Measurements from ENCODE around the gene STX18. TPM values are rescaled to one million over a fixed set of nuclear protein-coding genes. Genes with fewer than 3 reads are reported as not detected.
A peak's percentile ranks its signal among the peaks of the same experiment; 100 is the strongest.

The STX18 gene
- total RNA-seq, 4 donors from 2014 or later: 17.8 to 25.4 (median 23.4) TPM

DNA sequence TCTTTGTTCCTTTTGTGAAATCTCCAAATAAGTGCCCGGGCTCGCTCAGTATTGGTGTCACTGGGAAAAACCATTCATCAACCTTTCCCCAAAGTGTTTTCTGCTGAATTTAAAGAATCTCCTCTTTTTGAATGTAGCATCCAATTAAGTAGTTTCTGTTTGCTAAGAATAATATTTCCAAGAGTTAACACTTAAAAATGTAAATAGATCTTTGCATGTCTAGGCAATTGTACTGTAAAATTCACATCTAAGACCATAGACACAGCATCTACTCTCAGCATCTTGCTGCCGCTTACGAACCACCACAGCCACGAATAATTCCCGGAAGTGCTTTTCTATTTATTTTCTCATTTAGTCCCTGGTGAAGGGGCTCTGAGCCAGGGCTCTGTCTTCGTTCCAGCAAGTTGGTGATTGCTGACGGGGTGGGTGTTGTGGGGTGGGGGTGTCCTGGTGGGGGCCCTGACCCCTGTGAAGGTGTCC, 153.5 kb downstream of the STX18 start:
- peaks cover 100% of the 10 kb centered on the region for H3K27me3 ChIP-seq

DNA sequence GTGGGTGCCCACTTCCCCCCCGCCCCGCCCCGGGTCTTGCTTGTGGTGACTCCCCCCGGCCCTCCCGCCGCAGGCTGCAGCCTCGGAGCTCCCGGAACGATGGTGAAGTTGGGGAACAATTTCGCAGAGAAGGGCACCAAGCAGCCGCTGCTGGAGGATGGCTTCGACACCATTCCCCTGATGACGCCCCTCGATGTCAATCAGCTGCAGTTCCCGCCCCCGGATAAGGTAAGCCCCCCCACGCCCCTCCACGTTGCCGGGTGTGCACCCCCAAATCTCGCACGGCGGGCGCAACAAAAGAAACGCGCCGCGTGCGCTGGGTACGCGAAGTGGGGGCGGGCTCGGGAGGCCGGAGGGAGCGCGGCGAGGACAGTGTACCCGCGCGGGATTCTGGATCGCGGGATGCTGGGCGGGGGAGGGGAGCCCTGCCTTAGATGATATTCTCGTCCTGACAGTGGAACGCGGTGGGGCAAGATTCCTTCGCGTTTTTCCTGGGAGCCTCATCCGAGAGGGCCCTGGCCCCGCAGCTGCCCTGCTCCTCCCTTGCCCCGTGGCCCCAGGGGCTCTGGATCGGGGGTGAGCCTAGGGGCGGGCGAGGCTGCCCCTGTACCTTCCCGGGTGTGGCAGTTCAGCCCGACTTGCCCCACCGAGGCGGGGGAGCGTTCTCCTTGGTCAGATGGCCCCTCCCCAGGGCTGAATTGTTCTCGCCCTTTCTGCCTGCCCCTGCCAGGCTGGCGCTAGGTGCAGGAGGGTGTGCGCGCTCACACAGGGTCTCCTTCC, 154.1 kb downstream of the STX18 start:
- peaks cover 98% of the 10 kb centered on the region for H3K27me3 ChIP-seq
- ATAC-seq: no peak
- 0 to 11% methylated on average over 4 to 6 of the region's 62 CpGs for WGBS, 2 donors (ENCODE audit: low coverage in 1 of 2)

More for the DNA sequence above, 153.5 kb downstream of the STX18 start:
- Histone ChIP-seq H3K27ac (no peak overlapping the region), H3K9me3 (no peaks in the 10 kb centered on the region), H3K4me3 (peak overlapping the region in 1 of 2 donors; percentile 49), H3K4me1 (peaks cover 0 to 34% (median 19%) of the 10 kb centered on the region in 3 donors), H3K36me3 (no peaks in the 10 kb centered on the region)
- 16 to 27% methylated on average over 5 to 7 of the region's 8 CpGs for WGBS, 2 donors (ENCODE audit: low coverage in 1 of 2)
- no peak for ATAC-seq
- TF ChIP-seq POLR2A (IDR thresholded peaks at IDR 0.05) (no peak), POLR2AphosphoS5 (IDR thresholded peaks at IDR 0.05) (no peak), EP300 (IDR thresholded peaks at IDR 0.05) (no peak)
- TF ChIP-seq, protein P1, sequence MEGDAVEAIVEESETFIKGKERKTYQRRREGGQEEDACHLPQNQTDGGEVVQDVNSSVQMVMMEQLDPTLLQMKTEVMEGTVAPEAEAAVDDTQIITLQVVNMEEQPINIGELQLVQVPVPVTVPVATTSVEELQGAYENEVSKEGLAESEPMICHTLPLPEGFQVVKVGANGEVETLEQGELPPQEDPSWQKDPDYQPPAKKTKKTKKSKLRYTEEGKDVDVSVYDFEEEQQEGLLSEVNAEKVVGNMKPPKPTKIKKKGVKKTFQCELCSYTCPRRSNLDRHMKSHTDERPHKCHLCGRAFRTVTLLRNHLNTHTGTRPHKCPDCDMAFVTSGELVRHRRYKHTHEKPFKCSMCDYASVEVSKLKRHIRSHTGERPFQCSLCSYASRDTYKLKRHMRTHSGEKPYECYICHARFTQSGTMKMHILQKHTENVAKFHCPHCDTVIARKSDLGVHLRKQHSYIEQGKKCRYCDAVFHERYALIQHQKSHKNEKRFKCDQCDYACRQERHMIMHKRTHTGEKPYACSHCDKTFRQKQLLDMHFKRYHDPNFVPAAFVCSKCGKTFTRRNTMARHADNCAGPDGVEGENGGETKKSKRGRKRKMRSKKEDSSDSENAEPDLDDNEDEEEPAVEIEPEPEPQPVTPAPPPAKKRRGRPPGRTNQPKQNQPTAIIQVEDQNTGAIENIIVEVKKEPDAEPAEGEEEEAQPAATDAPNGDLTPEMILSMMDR (IDR thresholded peaks at IDR 0.05): no peak

DNA sequence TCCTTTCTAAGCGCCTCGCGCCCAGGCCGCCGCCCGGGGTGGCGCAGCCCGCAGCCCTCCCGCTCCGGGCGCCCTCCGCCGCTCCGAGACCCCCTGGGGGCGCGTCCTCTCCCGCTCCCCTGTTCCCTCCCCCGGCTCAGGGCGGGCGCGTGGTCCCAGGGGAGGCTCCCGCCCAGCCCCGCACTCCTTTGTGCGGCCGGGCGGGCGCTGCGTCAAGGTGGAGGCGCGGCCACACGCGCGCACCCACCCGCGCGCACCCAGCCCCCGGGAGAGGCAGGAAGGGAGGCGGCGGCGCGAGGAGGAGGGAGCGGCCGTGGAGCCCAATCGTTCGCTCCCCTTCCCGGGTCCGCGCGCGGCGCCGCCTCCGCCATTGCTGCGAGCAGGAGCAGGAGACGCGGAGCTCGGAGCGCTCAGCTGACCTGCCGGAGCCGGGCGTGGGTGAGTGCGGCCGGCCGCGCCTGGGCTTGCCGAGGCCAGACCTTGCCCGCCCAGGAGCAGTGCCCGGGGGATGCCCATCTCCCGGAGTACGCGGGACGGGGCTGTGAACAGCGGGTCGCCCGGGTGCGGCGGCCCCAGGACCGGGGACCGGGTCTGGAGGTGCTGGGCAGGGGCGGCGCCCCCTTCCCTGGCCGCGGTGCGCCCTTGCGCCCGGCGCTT, 155.0 kb downstream of the STX18 start, which contains the start of gene NSG1:
Gene NSG1 (plus strand): TSS at position 367 of the 657 bp plus-strand sequence. CDS start 528 bp downstream, outside the sequence.
- H3K4me1 ChIP-seq: peaks cover 0 to 34% (median 19%) of the 10 kb centered on the region in 3 donors
- WGBS, 2 donors (ENCODE audit: low coverage in 1 of 2): 0% methylated on average over 1 of the region's 87 CpGs; no CpG with 5 or more reads in 1 of the 2 donors

More for the DNA sequence above, 154.1 kb downstream of the STX18 start:
- peaks cover 0 to 34% (median 19%) of the 10 kb centered on the region in 3 donors for H3K4me1 ChIP-seq
- no peaks in the 10 kb centered on the region for H3K9me3 ChIP-seq
- H3K36me3 ChIP-seq: no peaks in the 10 kb centered on the region
- no peak overlapping the region for H3K27ac ChIP-seq
- TF ChIP-seq POLR2AphosphoS5 (IDR thresholded peaks at IDR 0.05): no peak
- TF ChIP-seq EP300 (IDR thresholded peaks at IDR 0.05): no peak
- TF ChIP-seq, protein P1 (IDR thresholded peaks at IDR 0.05): no peak
- TF ChIP-seq POLR2A (IDR thresholded peaks at IDR 0.05): no peak
- H3K4me3 ChIP-seq: peak overlapping the region in 1 of 2 donors; percentile 49

DNA sequence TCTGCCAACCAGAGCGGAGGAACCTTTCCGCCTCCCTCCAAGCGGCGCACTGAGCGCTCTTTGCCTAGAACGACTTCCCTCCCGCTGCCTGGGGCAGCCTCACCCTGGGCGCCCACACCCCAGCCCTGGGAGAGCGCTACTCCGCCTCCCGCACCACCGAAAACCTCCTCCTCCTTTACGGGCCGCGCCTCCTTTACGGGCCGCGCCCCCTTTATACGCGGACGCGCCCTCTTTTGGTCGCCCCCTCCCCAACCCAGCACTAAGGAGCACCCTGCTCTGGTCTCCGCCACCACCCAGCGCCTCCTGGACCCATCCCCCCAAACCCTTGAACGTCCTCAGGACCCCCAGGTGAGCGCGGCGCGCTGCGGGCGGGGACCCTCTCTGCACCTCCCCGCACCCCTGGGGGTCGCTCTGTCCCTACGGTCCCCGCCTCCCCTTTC, 155.5 kb downstream of the STX18 start:
- WGBS, 2 donors (ENCODE audit: low coverage in 1 of 2): 0% methylated on average over 13 of the region's 36 CpGs; no CpG with 5 or more reads in 1 of the 2 donors

More for the DNA sequence above, 155.0 kb downstream of the STX18 start, which contains the start of gene NSG1:
- H3K27ac ChIP-seq: no peak within 1 kb of the TSS
- no peak for TF ChIP-seq EP300 (IDR thresholded peaks at IDR 0.05)
- TF ChIP-seq POLR2A (IDR thresholded peaks at IDR 0.05): no peak
- TF ChIP-seq, protein P1 (IDR thresholded peaks at IDR 0.05): no peak
- no peaks in the 10 kb centered on the region for H3K36me3 ChIP-seq
- H3K9me3 ChIP-seq: no peaks in the 10 kb centered on the region
- H3K4me3 ChIP-seq: peak within 1 kb of the TSS in 1 of 2 donors; percentile 49
- H3K27me3 ChIP-seq: peaks cover 95% of the 10 kb centered on the region
- no peak for ATAC-seq

More for the DNA sequence above, 155.5 kb downstream of the STX18 start:
- H3K4me3 ChIP-seq: peak overlapping the region in 1 of 2 donors; percentile 49
- ATAC-seq: no peak
- peaks cover 90% of the 10 kb centered on the region for H3K27me3 ChIP-seq
- TF ChIP-seq EP300 (IDR thresholded peaks at IDR 0.05) (no peak), POLR2A (IDR thresholded peaks at IDR 0.05) (no peak), POLR2AphosphoS5 (IDR thresholded peaks at IDR 0.05) (no peak)
- TF ChIP-seq, protein P1 (IDR thresholded peaks at IDR 0.05): no peak
- H3K36me3 ChIP-seq: no peaks in the 10 kb centered on the region
- no peak overlapping the region for H3K27ac ChIP-seq
- no peaks in the 10 kb centered on the region for H3K9me3 ChIP-seq
- peaks cover 0 to 34% (median 19%) of the 10 kb centered on the region in 3 donors for H3K4me1 ChIP-seq
